ENCODE data around the gene CHN2.

Gene CHN2

DNA sequence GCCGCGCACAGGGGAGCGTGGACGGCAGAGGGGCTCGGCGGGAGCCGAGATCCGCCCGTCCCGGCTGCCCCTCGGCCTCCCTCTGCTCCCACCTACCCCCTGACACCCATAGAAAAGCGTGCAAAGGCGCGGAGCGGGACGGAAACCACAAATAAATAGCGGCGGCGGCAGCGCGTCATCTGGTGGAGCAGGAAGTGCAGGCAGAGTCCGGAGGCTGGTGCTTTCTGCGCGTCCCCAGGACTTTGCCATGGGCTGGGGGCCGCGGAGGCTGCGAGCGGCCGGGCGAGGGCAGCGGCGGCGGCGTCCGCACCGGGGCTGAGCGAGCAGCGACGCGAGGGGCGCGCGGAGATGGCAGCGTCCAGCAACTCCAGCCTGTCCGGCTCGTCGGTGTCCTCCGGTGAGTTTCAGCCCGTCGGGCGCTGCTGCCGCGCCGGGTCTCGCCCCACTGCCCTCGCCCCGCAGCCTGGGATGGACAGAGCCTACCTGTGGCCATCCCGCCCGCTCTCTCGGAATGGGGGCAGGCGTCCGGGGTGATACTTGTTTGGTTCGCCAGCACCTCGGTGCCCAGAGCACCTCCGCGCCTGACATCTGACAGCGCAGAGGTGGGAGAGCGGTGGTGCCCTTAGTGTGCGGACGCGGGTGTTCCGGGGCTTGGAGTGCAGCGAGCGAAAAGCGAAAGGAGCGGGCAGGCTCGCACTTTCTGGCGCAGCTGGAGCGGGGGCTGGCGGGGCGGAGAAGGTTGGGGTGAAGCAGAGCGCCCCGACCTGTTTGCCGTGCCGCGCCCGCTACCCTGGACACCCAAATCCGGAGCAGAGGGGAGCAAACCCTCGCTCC is at the start of gene CHN2:
Gene CHN2, plus strand, starts transcription at position 182 of the 834 bp plus-strand sequence.
- DNase-seq: peak; percentile 53

DNA sequence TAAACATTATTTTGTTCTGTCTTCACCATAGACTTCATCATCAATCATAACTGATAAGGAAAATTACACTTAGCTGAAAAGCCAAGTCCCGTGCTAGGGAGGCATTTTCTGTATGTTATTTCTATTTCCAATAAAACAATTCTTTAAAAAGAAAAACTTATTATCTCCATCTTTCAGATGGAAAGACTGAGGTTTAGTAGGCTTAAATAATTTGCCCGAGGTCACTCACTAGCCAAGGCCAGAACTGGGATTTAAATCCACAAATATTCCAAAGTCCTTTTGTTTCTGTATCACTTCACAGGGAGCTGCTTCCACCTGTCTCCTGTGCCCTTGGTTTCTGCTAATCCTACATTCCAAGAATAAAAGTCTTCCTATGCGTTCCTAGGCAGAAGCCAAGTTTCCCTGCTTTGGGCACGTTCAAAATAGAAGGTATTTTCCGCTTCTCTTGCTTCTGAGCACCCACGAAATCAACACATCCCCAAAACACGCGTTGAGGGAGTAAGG is 49.0 kb upstream of the CHN2 start:
- no peak for DNase-seq

DNA sequence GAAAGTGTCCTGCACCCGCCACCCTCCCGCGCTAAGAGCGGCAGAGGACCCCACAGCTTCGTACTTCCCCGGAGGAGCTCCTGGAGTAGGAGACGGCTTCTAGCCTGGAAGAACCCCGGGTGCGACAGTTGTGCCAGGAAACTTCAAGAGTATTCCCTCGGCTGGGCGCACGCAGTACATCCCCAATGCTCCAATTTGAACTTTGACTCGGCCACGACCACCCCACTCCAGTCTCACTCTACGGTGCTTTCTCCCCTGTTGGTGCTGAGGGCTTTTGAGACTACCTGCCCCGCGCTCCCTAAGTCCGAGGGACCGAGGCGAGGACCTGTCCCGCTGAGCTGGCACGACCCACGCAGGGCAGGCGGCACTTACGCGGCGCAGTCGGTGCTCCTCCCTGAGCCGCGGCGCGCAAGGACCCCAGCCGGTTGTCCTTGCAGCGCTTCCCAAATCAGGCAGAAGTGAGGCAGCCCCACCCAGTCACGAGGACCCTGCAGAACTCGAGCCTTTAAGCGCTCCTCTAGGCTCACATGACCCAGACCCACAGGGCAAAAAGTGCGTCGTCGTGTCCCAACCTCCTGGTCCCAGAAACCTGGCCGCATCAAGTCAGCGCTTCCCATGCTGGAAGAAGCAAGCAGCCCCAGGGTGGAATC is 48.4 kb upstream of the CHN2 start, which contains the start of gene CPVL:
Gene CPVL, minus strand, starts transcription at position 481 of the 650 bp plus-strand sequence. CDS start 25,476 bp downstream, outside the sequence.
- DNase-seq: peak; percentile 89

DNA sequence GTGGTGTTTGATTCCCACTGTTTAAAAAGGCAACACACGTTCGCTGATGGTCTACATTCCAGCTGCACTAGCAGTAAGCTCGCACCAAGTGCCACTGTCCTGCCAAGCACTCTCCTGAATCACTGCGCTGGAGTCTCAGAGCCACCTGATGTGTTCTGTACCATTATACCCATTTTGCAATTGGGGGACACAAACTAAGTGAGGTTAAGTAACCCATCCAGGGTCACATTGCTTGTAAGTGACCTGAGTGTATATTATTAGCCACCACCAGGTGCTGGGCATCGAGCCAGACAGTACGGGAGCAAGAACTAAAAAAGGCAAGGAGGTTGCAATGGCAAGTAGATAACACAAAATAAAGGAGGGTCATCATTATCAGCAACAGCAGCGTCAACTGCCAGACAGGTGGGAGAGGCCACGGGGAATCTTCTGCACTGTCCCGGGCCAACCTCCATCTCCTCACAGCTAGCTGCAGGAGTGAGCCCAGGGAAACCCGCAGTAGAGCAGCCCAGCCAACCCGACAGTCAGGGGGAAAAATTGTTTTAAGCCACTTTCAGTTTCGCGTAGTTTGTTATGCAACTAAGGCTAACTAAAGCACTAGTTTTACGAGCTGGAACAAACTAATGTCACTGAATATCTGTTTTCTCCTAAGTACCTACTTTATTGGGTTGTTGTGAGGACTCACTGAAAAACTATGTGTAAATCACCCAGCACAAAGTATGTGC is 47.5 kb upstream of the CHN2 start:
- DNase-seq: no peak

DNA sequence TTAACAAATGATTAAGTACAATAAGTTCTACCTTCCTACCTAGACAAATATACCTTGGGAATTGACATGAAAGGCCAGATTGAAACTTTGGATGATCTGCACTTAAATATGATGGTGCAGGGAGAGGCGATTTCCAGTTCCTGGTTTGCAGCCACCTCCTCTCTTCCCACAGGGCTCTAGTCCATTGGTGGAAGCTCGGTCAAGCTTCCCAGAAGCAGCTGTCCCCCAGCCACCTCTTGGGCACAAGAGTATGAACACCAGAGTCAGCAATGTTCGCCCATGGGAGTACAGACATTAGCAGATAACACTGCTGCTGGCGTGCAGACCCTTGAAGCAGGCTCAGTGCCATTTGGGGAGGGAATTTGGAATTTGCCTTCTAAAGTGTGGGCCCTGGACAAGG is 46.8 kb upstream of the CHN2 start:
- no peak for DNase-seq

DNA sequence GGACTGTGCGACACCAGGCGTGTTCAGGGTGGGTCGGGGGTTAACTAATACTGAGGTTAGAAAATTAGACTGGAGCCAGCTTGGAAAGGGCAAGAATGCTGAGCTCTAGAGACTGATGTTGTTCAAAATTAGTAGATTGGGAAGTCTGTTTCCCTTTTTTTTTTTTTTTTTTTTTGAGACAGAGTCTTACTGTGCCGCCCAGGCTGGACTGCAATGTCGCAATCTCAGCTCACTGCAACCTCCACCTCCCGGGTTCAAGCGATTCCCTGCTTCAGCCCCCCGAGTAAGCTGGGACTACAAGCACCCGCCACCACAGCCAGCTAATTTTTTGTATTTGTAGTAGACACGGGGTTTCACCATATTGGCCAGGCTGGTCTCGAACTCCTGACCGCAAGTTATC is 45.5 kb upstream of the CHN2 start:
- DNase-seq: no peak

DNA sequence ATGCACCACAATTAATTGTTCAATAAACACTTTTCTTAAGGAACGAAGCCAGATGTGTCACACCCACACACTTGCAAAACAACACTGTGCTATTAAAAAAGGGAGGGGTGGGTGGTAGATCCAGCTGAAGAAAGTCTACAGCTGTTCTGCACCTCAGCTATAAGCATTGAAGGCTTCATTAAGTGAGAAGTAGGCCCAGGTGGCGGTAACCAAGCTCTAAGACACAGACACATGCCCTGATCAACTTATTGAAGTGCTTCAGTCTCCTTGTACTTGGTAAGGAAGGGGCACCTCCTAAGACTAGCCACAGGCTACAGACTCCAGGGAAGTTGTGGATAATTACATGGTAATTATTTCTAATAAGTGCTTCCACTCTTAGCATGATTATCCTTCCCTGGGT is 43.7 kb upstream of the CHN2 start:
- DNase-seq: no peak

DNA sequence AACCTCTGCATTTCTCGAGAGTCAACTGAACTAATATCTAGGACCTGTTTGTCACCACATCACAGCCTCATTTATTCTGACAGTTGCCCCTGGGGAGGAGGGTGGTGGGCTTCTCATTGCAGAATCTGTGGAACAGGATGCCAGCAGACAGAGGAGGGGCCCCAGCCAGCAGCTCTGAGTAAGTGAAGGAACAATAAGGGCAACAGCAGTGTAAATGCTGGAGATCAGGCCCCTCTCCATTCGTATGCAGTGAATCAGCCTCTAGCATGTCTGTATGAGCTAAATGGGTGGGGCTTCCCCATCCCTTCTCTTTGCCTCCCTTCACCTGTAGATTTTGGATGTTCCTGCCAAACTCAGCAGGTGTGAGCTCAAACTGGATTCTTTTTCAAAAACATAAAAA is 40.5 kb upstream of the CHN2 start:
- no peak for DNase-seq

DNA sequence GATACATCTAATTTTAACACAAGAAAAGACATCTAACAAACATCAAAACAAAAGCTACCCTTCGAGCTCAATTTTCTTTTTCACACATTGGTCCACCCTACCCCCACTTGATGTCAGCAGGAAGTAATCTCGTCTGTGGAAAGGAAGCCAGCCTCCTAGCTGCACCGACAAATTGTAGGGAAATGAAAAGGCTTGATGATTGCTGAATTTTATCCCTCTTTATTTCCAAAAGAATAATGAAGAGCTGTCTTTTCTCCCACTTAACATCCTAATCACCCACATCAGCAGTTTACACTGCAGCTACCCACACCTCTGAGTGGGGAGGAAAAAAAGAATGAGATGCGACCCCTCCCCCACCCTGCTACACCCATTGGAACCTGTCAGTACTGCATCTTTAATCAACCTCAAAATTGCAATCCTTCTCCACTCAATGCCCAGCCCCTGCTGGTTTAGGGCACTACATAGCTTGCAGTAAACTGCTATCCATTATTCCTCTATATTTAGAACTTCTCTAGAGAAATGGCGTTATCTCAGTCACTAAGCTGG is 37.6 kb upstream of the CHN2 start:
- no peak for DNase-seq

DNA sequence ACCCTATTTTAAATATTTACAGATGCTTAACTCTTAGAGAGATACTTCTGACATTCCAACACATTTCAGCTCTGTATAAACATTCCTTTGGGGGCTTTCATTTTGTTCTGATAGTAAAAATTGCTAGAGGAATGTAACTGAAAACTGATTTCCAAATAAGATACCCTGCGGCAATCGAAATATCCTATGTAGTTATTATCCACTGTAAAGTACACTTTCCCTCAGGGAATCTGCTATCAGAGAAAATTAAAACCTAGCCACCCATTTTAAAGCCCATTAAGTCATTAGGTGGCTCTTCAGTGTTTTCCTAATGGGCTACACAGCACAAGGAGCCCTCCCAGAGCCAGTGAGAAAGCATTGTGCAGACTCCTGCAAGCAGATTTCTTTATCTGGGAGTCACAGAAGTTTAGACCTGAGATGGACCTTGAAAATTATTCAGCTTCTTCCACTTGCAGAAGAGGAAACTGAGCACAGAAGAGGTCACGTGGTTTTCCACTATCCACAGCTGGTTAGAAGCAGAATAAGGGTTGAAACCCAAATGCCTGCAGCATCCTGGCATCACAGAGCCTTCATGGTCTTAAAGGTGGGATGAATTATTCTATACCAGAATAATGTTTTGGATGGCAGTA is 35.7 kb upstream of the CHN2 start:
- DNase-seq: no peak

DNA sequence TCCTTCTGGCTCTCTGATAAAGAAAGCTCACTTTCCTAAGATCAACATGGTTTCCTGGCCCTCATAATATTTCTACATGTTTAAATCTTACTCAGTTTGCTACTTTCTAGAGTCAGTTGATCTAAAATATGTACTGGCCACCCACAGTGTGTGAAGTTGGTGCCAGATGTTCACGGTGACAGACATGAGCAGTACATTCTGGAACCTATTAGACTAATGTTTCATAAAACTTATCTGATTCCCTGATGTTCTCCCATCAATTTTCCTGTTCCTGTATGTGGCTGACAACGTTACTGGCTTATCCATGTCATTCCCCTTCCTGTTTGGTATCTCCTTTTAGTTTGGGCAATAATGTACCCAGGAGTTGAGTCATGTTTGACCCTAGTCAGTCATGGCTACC is 34.5 kb upstream of the CHN2 start:
- DNase-seq: no peak

DNA sequence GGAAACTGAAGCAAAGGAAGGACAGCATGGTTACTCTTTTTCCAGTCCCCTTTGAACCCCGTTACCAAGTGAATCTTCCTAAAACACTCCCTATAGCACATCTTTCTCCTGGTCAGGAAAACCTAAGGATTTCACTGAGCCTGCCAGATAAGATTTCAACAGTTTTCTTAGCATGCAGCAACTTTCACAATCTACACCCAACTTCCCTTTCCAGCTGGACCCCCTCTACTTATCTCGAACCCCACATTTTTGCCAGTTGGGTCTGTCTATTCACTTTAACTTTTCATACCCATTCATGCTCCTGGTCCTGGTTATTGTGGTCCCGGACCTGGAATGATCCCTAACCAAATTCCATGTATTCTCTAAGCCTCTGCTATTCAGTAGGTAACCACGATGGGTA is 33.3 kb upstream of the CHN2 start:
- no peak for DNase-seq

DNA sequence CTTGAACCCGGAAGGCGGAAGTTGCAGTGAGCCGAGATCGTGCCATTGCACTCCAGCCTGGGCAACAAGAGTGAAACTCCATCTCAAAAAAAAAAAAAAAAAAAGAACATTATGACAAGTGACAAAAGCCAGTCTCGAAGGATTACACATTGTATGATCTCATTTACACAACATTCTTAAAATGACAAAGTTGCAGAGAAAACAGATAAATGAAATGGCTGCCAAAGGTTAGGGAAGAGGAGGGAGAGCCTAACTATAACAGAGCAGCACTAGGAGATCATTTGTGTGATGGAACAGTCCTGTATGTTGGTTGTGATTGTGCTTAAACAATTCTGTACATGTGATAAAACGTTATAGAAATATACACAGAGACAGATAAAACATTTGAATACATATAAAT is 32.0 kb upstream of the CHN2 start:
- DNase-seq: no peak

DNA sequence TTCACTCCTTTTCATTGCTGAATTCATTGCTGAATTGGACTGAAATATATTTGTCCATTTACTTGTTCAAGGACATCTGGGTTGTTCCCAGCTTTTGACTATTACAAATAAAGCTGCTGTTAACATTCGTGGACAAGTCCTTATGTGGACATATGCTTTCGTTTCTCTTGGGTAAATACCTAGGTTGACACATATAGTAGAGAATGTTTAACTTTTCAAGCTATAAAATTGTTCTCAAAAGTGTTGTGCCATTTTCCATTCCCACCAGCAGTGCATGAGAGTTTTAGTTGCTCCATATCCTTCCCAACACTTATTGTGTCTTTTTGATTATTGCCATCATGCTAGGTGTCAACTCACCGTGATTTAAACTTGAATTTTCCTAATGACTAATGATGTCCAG is 30.7 kb upstream of the CHN2 start:
- DNase-seq: no peak

DNA sequence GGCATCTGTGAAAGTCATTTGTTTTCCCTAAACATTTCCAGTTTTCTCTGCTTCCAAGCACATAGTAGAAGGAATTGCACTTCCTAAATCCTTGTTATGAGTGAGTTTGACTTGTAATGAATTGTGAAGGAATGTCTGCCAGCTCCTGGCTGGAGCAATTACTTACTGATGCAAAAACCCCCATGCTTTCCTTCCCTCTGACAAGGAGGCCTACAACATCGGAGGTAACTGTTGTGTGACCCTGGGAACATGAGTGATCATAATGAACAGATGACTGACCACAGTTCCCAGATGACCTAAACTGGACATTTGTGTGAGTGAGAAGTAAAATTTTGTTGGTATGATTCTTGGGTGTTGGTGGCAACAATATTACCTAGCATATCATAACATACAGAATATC is 26.9 kb upstream of the CHN2 start:
- no peak for DNase-seq

DNA sequence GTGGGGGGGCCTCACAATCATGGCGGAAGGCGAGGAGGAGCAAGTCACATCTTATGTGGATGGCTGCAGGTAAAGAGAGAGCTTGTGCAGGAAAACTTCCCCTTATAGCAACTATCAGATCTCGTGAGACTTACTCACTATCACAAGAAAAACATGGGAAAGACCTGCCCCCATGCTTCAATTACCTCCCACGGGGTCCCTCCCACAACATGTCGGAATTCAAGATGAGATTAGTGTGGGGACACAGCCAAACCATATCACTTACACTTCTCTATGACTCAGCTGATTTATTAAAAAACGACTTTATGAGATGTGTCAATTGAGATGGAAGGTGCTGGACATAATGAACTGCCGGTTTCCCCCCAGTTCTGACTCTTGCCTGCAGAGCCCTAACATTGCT is 23.8 kb upstream of the CHN2 start:
- DNase-seq: no peak

DNA sequence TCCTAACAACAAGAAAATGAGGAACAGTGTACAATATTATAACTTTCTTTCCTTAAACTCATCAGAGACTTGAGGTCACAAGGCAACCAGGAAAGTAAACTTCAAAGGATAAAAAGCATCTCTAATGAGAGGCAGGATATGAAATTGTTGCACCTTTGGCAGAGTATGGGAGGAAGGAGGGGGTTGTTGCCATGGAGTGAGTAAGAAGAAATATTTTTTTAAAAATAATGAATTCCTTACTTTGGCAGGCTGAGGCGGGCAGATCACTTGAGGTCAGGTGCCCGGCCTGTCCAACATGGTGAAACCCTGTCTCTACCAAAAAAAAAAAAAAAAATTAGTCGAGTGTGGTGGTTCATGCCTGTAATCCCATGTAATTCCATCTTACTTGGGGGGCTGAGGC is 21.1 kb upstream of the CHN2 start:
- DNase-seq: no peak

DNA sequence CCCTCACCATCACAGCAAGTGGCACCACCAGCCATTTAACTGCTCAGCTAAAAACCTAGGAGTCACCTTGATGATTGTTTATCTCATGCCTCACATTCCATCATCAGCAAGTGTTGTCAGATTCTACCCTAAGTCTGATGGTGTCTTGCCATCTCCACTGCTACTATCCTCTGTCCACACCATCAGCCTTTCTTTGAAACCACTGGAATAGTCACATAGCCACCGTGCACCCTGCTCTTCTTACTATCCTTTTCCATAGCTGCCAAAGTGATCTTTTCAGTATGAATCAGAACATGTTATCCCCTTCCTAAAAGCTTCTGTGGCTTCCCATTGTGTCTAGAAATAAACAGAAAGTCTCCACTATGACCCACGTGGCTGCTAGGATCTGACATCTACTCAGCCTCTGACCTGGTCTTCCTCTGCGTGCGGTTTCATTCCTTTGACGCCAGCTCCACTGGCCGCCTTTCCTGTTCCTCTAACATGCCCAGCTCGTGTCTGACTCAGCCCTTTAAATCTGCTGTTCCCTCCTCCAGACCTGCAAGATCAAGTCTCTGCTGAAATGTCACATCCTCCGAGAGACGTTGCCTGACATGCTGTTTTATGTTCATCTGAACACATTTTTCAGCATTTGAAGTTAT is 16.5 kb upstream of the CHN2 start:
- DNase-seq: no peak

DNA sequence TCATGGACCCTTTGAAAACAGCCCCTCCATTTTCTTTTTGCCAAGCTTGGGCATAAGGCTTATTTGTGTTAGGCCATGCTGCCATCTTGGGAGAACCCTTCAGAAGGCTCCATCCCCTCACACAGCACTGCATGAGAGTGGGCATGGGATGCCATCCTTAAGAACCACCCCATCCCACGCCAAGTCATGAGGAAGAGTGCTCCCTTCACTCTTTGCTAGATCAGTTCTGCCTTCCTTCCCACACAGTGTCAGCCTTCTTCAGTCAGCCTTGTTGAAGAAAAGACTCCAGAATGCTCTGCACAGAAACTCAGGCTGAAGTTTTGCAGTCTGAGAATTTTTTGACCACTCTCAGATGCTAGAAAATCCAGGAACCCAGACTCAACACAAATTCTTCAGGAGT is 15.5 kb upstream of the CHN2 start:
- no peak for DNase-seq

DNA sequence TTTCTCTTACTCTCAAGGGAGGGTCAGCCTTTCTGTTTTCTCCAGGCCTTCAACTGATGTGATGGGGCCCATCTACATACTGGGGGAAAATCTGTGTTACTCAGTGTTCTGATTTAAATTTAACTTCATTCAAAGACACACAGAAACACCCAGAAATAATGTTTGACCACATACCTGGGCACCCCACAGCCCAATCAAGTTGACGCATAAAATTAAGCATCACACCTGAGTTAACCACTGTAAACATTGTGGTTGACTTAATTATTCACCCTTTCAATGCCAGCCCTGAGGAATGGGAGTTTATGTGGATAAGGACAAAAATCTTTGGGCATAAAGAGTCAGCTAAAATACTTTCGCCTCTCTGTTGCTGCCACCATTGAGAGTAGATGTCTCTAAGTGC is 10.0 kb upstream of the CHN2 start:
- DNase-seq: no peak

DNA sequence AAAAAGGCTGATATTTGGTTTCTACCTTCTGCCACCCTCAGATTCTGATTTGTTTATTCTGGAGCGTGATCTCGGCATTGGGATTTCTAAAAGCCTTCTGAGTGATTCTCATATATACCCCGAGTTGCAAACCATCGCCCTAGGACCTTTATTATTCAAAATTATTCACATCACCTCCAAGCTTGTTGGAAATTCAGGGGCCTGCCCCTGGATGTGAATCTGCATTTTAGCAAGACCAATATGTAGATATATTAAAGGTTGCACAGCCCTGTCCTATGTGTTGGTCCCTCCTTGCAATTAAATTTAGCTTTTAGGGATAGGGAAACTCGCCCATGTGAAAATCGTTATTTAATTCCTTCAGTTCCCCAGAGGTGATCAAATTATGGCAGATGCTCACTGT is 9.0 kb upstream of the CHN2 start:
- DNase-seq: no peak

DNA sequence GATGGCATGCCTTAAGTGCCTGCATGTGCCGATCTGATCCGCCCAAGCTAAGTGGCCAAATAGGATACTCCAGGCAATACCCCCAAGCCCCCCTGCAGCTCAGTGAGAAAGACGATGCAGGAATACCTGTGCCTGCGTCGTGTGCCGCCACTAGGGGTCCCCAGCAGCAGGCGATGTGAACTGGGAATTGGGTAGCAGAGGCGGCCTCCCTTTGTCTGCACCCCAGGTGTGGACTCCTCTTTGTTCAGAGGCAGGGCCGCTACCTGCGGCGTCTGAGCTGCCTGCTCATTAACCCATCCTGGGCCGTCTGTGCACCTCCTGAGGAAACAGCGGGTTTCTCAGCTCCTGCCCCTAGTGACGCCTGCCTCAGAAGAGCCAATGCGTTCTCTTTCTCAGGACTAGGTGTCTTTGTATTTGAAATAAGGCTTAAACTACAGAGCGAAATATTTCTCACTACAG is 4.8 kb upstream of the CHN2 start:
- DNase-seq: peak; percentile 90
